ENCODE data around the gene PREX1. TPM values are rescaled to one million over a fixed set of nuclear protein-coding genes. Genes with fewer than 3 reads are reported as not detected.

PREX1 gene
- total RNA-seq, 1 donor from 2014 or later, result 33.1 TPM

DNA sequence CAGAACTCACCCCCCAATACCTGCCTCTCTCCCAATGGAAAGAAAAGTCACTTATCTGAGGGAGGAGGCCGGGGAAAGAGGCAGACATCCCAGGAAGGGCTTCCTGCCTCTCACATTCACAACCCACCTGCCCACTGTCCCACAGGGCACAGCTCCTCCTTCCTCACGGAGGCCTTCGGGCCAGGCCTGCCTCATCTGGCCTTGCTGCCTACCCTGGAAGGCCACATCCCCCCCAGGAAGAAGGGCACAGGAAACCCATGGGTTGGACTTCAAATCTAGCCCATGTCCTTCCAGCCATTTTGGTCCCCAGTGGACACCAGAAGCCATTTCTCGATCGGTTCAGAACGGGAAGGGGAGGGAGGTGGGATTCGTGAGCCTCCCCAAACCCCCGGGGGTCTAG lies 162.0 kb downstream of the PREX1 start:
- DNase-seq (ENCODE audit: low read depth in 2 of 2), result no peak

DNA sequence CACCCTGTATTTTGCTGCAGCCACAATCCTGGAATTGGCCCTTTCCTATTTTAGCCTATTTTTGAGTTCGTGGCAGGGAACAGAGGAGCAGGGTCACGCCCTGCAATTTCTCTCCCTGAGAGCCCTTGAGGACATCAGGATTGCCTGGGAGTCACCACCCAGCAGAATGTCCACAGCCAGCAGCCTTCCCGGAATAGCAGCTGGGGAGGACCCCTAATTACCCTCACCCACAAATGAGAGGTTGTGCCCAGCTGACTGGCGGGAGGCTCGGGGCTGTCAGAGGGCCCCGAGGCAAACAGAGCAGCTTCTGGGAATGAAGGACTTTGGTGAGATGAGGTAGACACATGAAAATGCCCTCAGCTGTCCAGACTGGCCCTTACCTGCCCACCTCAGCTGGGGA lies 165.1 kb downstream of the PREX1 start:
- no peak for DNase-seq (ENCODE audit: low read depth in 2 of 2)

DNA sequence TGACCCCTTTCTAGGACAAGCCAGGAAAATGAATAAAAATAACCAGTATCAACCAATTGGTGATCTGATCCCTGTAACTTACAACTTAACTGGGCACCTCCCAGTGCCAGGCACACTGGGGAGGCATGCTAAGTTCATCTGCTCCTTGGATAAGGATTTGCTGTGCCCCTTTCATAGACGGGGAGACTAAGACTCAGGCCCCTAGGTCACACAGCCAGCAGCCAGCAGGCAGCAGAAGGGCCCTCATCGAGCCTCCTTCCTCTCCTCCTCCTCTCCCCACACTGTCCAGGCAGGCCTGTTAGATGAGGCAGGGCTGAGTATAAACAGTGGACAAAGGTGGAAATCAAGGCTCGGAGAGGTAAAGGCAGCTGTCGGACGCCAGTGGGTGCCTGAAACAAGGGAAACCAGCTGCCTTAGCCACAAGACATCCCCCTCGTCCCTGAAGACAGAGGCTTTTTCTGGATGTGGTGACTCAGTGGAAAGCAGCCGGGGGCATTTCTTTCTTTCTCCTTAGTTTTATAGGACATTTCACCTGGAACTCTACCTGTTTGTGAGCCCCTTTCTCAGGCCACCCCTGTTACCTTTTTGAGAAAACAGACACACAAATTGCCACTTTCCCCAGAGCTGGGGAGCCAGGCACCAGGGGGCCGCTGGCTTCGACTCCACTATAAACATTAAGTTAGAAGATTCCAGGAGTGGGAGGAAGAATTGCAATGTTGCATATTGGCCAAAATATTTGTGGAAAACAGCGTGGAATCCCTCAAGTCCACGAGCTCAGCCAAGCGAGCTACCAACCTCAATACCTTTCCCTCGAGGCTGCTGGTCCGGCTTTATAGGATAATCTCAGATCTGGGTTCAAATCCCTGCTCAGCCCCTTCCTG lies 166.0 kb downstream of the PREX1 start:
- no peak for DNase-seq (ENCODE audit: low read depth in 2 of 2)

DNA sequence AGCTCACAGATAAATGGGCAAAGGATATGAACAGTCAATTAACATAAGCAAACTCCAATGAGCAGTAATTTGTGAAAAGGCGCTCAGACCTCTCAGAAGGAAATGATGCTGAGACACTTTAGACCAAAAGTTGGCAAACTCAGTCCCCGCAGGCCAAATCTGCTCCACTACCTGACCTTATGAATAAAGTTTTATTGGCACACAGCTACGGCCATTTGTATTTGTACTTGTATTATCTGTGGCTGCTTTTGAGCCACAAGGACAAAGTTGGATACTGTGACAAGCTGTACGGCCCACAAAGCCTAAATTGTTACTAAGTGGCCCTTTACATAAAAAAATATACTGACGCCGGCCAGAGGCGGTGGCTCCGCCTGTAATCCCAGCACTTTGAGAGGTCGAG lies 167.0 kb downstream of the PREX1 start:
- no peak for DNase-seq (ENCODE audit: low read depth in 2 of 2)

DNA sequence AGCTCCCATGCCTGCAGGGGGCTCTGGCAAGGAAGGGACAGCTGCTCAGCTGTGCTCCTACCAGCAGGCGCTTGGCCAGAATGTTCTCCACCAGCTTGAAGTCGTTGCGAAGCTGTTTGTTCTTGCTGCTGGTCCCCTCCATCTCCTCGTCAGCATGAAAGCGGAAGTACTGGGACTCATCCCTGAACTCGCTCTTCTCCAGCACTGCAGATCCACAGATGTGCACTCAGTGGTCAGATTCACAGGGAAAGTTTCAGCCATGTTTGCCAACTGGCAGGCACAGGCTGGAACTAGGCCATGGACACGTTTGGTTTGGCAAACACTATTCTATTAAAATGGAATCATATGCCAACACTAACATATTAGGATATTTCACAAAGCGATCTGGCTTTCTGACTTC lies 167.9 kb downstream of the PREX1 start:
- DNase-seq (ENCODE audit: low read depth in 2 of 2), result peak in 1 of 2 donors; percentile 92

DNA sequence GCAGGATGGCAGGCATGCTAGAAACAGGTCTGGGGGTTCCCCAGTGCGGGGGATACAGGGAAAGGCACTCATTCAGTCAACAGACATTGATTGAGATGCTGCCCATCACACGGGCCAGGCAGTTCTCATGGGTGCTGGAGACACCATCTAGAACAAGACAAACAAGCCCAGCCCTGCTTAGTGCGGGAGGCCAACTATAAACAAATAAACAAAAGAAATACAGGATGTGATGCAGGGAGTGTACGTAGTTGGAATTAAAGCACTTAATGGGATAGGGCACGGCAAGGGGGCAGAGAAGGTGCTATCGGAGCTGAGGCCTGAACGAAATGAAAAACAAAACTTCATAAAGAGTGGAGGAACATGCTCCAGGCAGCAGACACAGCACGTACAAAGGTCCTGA lies 169.3 kb downstream of the PREX1 start:
- DNase-seq (ENCODE audit: low read depth in 2 of 2), result no peak

DNA sequence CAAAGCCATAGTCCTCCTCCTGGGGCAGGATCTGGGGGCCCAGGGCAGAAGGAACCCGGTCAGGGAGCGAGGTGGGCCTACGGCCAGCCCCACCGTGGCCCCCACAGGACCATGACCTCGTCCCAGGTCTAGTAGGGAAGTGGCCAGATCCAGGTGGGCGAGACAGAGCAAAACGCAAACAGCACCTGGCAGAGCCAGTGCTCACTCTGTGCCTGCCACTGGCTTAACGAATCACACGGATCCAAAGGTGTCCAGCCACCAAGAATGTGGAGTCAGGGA lies 169.7 kb downstream of the PREX1 start:
- no peak for DNase-seq (ENCODE audit: low read depth in 2 of 2)

DNA sequence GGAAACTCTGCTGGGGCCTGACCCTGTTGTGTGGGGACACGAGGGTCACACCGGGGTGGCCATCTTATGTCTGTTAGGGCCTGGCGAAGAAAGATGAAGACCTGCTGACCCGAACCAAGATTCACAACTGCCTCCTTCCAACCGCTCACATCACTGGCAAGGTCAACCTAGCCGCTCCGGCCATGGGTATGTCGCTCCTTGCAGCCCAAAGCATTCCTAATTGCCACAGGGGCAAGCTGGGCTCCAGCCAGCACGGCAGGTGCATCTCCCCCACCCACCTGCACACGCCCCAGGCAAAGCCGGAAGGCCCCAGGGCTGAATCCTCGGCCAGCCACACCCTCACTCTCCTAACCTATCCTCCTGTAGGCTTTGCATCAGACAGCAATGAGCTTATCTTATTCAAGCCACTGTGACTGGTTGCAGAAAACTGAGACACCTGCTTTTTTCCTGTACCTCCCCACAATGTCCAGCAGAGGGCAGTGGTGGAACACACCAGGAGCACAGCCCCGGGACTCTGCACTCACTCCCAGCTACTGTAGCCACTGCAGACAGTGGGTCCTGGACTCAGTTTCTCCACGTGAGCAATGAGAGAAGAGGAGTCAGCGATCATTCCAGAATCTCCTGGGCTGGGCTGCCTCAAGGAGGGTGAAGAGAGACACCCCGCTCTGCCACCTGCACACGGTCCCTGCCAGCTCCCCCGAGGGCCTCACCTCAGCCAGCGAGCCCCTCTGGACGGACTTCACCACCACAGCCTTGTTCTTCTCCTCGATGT lies 170.2 kb downstream of the PREX1 start:
- DNase-seq (ENCODE audit: low read depth in 2 of 2), result peak; percentile 81 to 88

DNA sequence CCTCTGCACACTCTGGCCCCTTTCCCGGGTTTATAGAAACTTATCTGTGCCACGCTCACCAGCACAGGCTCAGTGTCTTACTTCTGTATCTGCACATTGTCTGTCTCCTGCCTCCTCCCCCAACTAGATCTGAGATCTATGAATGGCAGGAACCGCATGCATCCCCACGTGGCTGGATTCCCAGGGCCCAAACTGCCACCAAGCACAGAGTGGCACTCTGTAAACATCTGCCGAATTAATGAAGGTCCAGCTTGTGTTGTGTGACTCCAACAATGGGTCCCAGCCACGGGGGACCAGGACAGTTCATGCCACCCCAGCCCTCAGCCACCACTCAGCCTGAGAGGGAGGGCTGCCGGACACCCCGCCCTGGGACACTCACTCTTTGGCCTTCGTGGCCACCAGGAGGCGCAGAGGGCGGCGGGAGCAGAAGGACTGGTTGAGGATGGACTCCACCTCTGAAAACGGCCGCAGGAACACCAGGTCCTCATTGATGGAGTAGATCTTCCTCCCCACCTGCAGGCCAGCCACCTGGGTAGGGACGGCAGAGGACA lies 171.1 kb downstream of the PREX1 start:
- peak; percentile 15 to 21 for DNase-seq (ENCODE audit: low read depth in 2 of 2)

DNA sequence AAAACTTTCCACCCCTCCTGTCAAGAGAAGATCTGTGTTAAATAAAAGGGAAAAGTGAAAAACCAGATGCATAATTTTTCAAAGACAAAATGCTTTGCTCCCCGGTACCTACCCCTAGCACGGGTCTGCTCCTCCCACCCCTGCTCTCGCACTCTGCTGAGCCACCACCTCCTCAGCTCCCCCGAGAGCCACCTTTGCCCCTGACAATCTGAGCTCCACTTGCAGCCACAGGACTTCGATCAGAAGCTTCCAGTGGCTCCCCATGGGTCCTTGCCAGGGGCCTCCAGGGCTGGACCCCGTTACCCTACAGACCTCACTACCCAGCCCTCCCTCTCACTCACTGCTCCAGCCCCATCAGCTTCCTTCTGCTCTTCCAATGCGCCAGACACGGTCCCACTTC lies 171.7 kb downstream of the PREX1 start:
- no peak for DNase-seq (ENCODE audit: low read depth in 2 of 2)

DNA sequence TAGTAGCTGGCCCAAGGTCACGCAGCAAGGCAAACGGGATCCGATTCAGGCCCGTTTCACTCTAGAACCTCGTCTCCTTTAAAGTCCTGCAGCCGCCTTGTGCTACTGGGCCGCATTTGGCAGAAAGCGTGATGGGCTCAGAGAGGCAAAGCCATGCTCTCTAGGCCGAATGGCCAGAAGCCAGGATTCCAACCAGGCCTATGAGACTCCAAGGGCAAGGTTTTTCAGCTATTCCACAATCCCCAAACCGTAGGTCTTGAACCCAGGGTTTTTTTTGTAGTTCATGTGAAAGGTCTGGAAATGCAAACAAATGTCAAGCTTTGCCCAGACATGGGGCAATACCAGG lies 174.1 kb downstream of the PREX1 start:
- DNase-seq (ENCODE audit: low read depth in 2 of 2), result no peak

DNA sequence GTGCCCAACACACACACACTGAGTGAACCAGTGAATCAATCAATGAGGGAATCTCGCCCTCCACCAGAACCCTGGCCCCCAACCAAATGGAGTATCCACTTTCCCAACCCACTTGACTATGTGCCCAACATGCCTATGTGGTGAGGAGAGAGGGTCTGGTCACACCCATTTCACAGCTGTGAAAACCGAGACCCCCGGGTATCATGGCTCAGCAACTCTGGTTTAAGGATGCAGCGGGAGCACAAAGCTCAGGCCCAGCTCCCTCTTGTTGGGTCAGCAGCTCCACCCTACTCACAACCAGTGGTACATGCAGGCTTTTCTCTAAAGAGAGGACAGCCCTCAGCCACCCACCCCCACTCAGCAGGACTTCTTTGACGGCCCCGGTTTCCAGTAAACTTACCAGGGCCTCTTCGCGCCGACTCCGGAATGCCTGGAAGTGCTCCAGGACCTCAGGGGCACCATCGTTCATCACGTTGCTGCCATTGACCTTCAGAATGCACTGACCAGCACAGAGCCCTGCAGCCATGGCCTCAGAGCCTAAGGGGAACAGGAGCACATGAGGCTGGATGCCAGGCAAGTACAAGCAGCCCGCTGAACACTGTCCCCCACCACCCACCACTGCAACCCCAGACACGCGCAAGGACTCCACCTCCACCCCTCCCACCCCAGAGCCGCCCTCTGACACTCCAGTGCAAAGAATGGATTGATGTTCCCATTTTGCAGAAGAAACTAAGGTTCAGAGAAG lies 174.7 kb downstream of the PREX1 start:
- DNase-seq (ENCODE audit: low read depth in 2 of 2), result no peak

DNA sequence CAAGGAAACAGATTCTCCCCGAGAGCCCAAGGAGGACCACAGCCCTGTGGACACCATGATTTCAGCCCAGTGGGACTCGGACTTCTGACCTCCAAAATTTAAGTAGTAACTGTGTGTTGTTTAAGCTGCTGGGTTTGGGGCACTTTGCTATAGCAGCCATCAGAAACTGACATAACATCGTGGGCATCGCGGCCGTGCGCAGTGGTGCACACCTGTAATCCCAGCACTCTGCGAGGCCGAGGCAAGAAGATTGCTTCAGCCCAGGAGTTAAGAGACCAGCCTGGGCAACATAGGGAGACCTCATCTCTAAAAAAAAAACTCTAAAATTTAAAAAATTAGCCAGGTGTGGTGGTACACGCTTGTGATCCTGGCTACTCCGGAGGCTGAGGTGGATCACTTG lies 175.8 kb downstream of the PREX1 start:
- DNase-seq (ENCODE audit: low read depth in 2 of 2), result no peak

DNA sequence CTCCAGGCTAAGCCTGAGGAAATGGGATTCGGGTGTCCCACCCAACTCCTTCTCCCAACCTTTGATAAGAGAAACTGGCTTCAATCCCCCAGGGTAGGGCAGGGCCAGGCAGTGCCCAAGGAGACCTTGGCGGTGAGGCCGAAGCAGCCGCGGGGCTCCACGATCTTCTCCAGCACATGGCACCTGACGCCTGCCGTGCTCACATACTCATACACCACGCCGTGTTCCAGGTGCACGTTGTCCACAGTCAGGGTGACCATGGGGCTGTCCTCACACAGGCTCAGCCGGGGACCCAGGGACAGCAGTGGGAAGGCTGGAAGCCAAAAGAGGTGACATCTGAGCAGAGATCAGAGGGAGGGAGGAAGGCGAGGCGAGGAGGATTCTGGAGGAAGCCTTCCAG lies 176.5 kb downstream of the PREX1 start:
- DNase-seq (ENCODE audit: low read depth in 2 of 2), result no peak

DNA sequence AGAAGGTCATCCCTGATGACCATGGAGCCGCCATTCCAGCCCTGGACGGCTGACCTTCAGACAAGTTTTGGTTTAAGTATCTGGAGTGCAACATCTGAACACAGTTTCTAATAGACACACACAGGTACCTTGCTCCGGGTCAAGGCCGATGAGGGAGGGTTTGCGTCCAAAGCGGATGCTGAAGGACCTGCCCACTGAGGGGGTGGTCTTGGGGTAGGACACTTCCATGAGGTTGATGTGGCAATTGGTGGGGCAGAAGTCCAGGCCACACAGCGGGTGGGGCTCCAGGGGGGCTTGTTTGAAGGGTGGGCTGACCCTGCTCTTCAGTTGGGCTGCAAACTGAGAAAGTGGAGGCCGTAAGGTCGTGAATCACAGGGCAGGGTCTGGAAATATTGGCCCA lies 177.9 kb downstream of the PREX1 start:
- no peak for DNase-seq (ENCODE audit: low read depth in 2 of 2)

DNA sequence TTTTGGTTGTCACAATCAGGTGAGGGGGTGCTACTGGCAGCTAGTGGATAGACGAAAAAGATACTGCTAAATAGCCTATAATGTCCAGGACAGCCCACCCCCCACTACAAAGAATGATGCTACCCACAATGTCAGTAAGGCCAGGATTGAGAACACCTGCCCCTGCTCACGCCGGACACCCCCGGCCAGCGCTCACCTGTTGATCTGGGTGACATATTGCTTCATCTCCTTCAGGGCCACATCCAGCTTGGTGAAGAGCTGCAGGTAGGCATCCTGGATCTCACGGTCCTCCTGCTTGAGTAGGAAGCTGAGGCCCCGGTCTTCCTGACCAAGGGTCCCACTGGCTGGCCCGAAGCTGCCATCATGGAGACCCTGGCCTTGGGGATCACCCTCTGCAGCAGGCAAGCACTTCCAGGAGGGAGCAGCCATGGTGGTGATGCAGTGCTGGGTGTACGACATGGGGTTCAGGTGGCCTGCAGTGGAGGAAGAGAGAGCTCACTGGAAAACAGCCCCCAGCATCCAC lies 178.6 kb downstream of the PREX1 start:
- DNase-seq (ENCODE audit: low read depth in 2 of 2), result no peak

DNA sequence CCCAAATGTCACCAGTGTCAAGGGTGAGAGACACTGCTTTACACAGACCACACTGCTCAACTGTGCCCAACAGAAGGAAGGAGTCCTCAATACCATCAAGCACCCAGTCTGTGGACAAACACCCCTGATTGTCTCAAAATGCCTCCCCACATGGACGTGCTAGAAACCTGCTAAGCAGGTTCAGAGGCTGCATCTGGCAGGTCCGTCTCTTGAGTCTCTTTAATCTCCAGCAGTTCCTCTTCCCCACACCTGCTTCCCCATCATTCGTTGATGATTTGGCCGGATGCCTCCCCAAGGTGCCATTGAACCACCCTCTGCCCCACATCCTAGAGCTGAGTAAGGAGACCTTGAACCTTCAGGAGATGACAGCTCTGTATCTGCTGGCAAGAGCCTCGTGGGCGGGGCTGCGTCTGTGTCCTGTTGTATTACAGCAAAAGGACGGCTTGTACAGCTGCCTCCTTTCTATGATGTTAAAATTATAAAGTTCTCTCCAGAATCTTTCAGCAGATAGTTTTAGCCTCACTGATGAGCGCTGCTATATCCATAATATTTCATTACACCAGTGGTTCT lies 179.2 kb downstream of the PREX1 start:
- DNase-seq (ENCODE audit: low read depth in 2 of 2), result no peak

DNA sequence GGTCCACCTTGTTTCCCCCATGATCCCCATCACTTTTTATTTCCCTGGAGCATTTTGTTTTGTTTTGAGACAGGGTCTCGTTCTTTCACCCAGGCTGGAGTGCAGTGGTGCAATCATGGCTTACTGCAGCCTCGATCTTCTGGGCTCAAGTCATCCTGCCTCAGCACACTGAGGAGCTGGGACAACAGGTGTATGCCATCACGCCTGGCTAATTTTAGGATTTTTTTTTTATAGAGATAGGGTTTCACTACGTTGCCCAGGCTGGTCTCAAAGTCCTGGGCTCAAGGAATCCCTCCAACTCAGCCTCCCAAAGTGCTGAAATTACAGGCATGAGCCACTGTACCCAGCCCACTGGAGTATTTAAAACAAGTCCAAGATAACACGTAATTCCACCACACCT lies 179.9 kb downstream of the PREX1 start:
- DNase-seq (ENCODE audit: low read depth in 2 of 2), result no peak

DNA sequence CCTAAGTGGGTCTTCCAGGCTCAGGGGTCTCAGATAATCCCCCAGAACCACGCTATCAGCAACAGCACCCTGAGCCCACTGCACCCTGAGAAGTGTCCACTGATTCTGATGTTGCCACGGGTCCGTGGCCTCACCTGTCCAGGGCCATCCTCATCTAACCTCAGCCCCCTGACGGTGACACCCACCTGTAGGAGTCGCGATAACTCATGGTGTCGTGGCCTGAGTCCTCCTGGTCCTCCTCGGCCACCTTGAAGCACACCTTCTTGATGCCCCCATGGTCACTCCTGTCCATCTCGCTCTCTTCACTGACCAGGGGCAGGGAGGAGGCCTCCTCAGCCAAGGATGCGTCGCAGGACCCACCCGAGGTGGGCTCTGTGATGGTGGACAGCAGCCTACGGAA lies 182.1 kb downstream of the PREX1 start:
- no peak for DNase-seq (ENCODE audit: low read depth in 2 of 2)

DNA sequence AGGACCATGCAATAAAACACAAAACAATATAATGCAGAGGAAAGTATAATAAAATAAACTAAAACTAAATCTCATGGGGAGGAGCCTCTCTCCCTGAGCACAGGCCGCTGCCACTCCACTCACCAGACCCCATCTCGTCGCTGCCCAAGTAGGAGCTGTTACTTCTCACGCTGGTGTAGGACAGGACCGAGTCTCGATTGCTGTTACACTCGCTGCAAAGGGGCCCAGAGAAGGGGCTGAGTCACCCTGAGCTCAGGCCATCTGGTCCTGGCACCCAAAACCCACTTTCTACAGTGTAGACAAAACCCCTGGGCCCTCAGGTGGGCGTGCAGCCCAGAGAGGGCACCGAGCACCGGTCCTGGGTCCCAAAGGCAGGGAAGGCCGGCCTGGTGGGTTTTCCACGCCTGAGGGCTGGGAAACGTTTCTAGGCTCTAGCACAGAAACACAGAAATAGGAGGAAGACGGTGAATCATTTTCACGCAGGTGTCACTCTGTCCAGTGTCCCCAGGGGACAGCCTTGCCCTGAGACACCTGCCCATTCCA lies 183.4 kb downstream of the PREX1 start:
- DNase-seq (ENCODE audit: low read depth in 2 of 2), result no peak

DNA sequence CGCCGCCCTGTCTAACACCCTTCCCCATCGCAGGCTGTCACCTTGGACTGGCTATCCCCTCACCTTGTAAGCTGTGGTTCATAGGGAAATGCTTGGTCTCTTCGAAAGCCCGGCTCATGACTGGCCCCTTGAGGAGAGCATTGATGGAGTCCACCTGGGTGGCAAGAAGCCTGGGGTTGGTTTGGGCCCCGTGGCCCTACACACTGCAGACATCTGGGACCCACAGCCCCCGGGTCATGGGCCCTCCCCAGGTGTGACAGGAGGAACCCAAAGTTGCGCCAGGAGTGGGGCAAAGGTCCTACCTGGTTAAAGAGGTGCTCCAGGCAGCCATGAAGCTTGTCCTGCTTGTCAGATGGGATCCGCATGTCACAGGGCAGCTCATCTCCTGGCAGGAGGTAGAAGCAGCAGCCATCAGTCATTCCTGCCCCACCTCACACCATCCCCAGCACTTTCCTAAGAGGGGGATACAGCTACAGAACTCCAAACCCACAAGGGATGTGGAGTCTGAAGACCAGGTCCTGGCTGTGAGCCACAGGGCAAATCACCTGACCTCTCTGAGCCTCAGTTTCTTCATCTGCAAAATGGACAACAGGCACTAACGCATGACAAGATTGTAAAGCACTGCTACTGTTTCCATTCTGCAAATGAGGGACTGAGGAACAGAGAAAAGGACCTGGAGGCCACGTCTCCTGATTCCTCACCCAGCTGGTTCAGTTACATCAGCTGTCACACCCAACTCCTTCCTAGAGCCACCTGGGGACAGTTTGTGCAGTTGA lies 185.5 kb downstream of the PREX1 start:
- no peak for DNase-seq (ENCODE audit: low read depth in 2 of 2)
